RWPE1 (cell line): ENCODE data around the gene TBC1D32.
"Not testable (repeated sequence)": the region's sequence is repeated elsewhere in the genome, so short reads cannot be mapped to it uniquely, and the experiment has no call there.

ENCODE experiments used
- CTCF ChIA-PET: fragments of 350-600 bp; sonication (Branson Sonifier 250); formaldehyde crosslinking; extraction: SDS; loops from one replicate; lab custom pipeline; 2021; lab: Yijun Ruan, JAX
- POLR2A ChIA-PET: fragments of 400-600 bp; formaldehyde crosslinking; extraction: SDS; loops from one replicate; lab custom pipeline; 2020; ENCODE audit warnings: antibody characterized with exemption; ENCODE audit not compliant: low non-redundant PET; lab: Yijun Ruan, JAX
- DNase-seq: peaks from one replicate; pipeline ENCODE4 v3.0.0; 2012; ENCODE audit warnings: low spot score
- H3K27ac ChIP-seq: fragments of 450-650 bp; 2 replicates; pipeline ENCODE4 v1.5.1; 2017
- TF ChIP-seq, protein P1 (sequence below): fragments of 450-650 bp; conservative IDR thresholded peaks from 2 replicates; pipeline ENCODE4 v1.5.1; 2017; ENCODE audit warnings: low read depth, mild to moderate bottlenecking

TBC1D32 gene

DNA sequence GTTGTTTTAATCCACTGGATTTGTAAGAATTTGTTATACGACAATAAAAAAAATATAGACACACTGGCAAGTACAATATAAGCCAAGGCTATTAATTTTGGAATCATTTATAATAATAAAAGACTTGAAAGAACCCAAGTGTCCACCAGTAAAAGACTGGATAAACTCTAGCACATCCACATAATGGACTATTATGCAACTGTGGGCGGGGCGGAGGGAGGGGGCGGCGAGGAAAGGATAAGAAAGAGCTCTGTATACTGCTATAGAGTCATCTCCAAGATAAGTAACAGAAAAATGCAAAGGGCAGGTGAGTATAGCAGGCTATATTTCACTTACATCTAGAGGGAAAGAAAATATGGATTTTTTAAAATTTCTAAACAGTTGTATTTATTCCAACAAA, 123.3 kb downstream of the TBC1D32 start:
- TF ChIP-seq, protein P1, sequence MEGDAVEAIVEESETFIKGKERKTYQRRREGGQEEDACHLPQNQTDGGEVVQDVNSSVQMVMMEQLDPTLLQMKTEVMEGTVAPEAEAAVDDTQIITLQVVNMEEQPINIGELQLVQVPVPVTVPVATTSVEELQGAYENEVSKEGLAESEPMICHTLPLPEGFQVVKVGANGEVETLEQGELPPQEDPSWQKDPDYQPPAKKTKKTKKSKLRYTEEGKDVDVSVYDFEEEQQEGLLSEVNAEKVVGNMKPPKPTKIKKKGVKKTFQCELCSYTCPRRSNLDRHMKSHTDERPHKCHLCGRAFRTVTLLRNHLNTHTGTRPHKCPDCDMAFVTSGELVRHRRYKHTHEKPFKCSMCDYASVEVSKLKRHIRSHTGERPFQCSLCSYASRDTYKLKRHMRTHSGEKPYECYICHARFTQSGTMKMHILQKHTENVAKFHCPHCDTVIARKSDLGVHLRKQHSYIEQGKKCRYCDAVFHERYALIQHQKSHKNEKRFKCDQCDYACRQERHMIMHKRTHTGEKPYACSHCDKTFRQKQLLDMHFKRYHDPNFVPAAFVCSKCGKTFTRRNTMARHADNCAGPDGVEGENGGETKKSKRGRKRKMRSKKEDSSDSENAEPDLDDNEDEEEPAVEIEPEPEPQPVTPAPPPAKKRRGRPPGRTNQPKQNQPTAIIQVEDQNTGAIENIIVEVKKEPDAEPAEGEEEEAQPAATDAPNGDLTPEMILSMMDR = no peak
- no peak overlapping the region for H3K27ac ChIP-seq
- POLR2A ChIA-PET = no interaction called here
- CTCF ChIA-PET = no interaction called here
- DNase-seq = no peak

- no peak for DNase-seq
- POLR2A ChIA-PET = no interaction called here
Observed at GRCh38 chr6:121205569-121205968, 128.7 kb downstream of the TBC1D32 start.

DNA sequence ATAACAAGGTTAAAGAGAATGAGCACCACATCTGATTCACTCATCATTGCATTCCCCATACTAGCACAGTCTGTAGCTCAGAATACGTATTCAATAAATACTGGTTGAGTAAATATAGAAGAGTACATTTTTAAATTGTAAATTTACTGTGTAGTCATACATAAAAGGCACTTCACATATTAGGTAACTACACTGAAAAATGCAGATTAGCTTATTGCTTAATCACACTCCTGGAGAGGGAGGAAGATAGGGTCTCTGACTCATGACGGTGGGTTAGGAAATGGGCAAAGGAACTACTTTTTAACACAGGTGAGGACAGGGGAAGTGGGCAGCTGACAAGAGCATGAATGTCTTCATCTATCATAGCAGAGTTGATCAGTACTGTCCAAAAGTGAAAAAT, 133.2 kb downstream of the TBC1D32 start:
- CTCF ChIA-PET = no interaction called here
- TF ChIP-seq, protein P1 = no peak
- H3K27ac ChIP-seq = no peak overlapping the region
- POLR2A ChIA-PET = no interaction called here
- DNase-seq = peak; percentile 9

More at GRCh38 chr6:121205569-121205968, 128.7 kb downstream of the TBC1D32 start:
- TF ChIP-seq, protein P1 = no peak
- CTCF ChIA-PET = no interaction called here
- H3K27ac ChIP-seq = no peak overlapping the region

DNA sequence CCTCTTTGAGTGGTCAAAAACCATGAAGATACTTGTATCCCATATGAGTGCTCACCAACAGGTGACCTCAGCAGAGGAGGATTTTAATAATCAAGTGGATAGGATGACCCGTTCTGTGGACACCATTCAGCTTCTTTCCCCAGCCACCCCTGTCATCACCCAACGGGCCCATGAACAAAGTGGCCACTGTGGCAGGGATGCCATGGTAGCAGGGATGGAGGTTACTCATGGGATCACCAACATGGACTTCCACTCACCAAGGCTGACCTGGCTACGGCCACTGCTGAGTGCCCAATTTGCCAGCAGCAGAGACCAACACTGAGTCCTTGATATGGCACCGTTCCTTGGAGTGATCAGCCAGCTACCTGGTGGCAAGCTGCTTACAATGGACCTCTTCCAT, 138.2 kb downstream of the TBC1D32 start:
- DNase-seq, H3K27ac ChIP-seq, CTCF ChIA-PET, POLR2A ChIA-PET: not testable (repeated sequence)

GRCh38 chr6:121190122-121190521, 144.2 kb downstream of the TBC1D32 start:
- POLR2A ChIA-PET = no interaction called here
- TF ChIP-seq, protein P1 = no peak
- DNase-seq = no peak
- H3K27ac ChIP-seq = no peak overlapping the region
- CTCF ChIA-PET = no interaction called here

DNA sequence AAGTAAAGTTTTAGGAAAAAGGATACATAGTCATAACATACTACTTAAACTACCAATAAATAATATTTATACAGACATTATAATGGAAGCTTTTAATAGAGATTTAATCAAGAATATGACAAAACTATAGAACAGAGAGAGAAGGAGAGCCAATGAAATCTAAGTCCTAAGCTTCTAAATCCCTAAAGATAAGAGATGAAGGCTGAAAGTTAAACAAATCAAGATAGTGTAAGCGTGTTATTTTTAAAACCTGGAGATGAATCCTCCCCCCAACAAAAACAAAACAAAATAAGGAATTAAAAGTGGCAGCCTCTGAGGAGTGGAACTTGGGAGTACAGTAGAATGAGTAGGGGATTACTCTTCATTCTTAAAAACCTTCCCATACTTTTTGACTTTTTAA, 145.9 kb downstream of the TBC1D32 start:
- ChIA-PET POLR2A (no interaction called here), CTCF (no interaction called here)
- TF ChIP-seq, protein P1 = no peak

DNA sequence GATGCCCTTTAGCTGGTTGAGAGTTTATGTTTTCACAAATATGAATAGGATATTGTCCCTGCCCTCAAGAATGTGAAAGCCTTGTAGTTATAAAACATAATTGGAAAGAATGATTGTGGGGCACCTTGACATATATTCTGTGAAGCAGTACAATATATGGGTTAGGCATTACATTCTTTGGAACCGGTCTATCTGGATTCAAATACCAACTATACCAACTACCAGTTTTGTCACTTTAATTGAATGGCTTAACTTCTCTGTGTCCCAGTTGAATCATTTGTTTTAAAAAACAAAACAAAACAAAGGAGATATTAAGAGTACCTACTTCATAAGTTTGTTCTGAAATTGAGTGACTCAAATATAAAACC, 146.5 kb downstream of the TBC1D32 start:
- ChIA-PET CTCF (no interaction called here), POLR2A (no interaction called here)
- H3K27ac ChIP-seq = no peak overlapping the region
- no peak for DNase-seq
- TF ChIP-seq, protein P1 = no peak

More for the DNA sequence above, 145.9 kb downstream of the TBC1D32 start:
- H3K27ac ChIP-seq = no peak overlapping the region
- DNase-seq = no peak
